Measurements from ENCODE around the gene LAMA1.

LAMA1 gene

DNA sequence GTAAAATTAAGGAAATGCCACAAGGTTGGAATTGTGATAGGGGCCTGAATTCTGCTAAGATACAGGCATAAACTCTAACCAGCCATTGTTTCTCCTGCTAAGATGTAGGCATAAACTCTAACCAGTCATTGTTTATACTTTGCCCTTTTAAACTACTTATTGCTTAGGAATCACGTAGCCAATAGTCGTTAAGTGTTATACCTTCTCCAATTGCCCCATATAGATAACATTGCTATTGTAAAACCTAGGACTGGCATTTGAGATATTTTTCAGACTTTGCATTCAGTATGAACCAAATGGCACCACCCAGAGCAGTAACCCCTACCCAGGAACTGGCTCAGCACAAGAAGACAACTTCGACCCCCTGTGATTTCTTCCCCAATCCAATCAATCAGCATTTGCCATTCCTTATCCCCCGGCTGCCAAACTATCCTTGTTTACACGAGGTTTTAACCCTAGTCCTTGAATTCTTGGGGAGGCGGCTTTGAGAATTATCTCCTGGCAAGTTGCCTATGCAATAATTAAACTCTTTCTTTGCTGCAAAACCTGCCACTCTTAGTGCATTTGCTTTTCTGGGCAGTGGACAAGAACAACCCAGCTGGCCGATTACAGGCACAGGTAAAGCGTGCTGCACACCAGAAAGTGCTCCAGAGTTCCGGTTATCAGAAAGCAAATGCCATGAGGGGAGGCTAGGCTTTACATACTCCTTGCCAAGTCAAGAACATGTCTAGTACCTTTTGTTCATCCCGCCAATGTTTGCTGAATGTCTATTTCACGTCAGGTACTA, 167.6 kb downstream of the LAMA1 start:
- TF ChIP-seq GATA2 (IDR thresholded peaks at IDR 0.05; ENCODE audit: low read depth, low read length), result no peak

DNA sequence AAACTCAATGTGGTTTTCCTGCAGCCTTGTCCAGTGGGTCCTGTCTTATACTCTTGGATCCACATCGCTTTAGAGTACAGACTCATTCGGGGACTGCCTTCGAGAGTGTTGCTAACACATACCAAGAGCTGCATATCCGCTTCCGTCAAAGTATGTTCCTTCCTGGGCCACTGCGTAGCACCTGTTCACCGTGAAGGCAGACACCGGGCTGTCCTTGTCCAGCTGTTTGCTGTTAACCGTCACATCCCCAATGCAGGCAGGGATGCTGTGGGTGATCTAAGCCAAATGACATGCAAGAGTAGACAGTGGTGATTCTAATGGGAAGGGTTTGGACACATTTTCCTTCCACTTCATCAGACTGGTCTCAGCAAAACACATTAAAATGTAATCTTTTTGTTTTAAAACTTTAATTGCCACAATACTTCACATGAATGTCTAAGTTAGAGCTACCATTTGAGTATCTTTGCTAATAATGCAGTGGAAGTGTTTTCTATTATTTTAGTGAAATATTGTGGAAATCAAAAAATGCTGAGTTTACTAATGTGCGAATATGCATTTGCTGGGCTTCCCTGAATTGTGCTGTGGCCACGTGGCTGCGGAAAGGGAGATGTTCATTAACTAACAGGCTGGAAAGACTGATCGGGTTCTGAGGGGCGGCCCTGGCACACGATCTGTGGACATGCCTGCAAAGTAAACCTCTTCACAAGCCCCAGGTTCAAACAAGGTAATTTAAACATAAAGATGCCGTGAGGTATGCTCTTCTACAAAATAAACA, 169.1 kb downstream of the LAMA1 start:
- TF ChIP-seq GATA2 (IDR thresholded peaks at IDR 0.05; ENCODE audit: low read depth, low read length) (no peak), GATA3 (IDR thresholded peaks at IDR 0.05; ENCODE audit: low read depth, low read length) (no peak)

DNA sequence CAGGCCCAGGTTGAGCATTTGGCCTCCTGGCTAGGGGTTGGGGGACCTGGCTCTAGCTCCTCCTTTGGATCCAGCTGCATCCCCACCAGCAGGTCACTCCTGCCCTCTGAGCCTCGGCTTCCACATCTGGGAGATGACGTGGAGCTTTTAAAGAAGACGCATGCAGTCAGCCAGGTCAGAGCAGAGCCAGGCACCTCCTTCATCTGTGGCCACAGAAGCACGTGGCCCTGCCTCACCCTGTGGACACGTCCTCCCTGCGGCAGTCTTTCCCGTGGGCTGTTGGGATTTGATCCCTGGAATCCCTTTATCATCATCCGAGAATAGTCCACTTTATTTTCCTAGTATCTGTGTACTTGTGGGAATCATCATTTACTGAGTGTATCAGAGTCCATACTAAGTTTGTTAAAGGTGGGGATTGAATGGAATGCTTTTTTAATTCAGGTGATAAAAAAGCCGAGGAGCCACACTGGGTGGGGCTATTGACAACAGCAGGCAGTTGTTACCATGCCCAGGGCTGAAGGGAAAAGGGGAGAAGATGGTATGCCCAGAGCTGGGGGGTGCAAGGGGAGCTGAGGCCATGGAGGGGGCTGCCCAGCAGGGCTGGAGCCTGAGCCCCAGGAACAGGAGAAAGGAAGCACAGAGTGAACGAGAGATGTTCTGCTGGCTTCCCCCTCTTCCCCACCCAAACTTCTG, 170.1 kb downstream of the LAMA1 start:
- TF ChIP-seq GATA3 (IDR thresholded peaks at IDR 0.05; ENCODE audit: low read depth, low read length), result no peak
- no peak for TF ChIP-seq GATA2 (IDR thresholded peaks at IDR 0.05; ENCODE audit: low read depth, low read length)

DNA sequence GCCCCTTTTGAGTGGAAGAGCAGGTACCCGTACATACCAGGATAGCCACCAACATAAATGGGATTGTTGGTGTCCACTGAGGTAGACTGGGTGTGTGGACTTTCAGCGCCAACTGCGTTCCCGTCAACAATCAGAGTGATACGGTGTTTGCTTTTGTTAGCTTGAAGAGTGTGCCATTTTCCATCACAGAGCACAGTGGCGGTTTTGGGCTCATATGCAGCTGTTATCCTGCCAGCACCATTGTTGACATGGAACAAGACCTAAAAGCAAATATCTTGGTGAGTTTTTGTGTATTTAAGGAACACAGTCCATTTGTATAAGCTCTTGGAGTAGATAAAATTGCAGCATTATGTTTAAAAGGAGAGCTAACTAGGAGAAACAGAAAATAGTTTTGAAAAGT, 174.5 kb downstream of the LAMA1 start:
- TF ChIP-seq GATA3 (IDR thresholded peaks at IDR 0.05; ENCODE audit: low read depth, low read length) (no peak), GATA2 (IDR thresholded peaks at IDR 0.05; ENCODE audit: low read depth, low read length) (no peak)

DNA sequence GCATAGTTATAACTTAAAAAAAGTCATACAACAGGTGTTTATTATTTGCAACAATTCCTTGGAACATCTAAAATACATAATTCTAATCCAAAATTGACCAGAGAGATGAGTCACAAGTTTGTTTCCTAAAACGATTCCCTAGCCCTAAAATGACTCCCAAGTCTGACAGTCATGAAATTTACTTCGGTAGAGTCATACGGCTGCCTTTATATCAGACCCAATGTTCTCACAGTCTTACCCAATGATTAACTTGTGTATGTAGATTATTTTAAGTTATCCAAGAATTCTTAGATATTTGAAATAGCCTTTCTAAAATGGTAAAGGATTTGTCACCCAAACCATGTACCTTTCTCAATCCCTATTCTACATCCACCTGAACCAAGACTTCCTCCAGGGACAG, 174.9 kb downstream of the LAMA1 start:
- TF ChIP-seq GATA3 (IDR thresholded peaks at IDR 0.05; ENCODE audit: low read depth, low read length) (no peak), GATA2 (IDR thresholded peaks at IDR 0.05; ENCODE audit: low read depth, low read length) (no peak)

DNA sequence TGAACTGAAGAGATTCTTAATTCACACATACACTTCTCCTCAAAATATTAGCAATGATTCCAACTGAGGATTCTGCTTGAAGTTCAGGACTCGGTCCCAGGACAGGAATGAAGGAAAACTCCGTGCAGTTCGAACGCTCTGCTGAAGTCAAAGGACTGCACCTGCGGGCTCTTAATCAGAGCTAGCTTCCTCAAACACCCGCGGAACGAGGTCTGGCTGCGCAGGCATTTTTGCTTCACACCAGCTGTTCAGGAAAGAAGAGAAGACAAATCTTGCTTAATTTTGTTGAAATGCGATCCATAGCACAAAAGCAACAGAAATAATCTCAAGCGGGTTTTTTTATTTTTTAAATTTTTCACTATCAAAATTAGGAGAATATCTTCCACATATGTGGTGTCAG, 175.6 kb downstream of the LAMA1 start:
- TF ChIP-seq GATA3 (IDR thresholded peaks at IDR 0.05; ENCODE audit: low read depth, low read length), result no peak
- TF ChIP-seq GATA2 (IDR thresholded peaks at IDR 0.05; ENCODE audit: low read depth, low read length), result no peak

- TF ChIP-seq GATA2 (IDR thresholded peaks at IDR 0.05; ENCODE audit: low read depth, low read length) (no peak), GATA3 (IDR thresholded peaks at IDR 0.05; ENCODE audit: low read depth, low read length) (no peak)
These were observed 177.1 kb downstream of the LAMA1 start for GRCh38 chr18:6940451-6940850.

GRCh38 chr18:6939972-6940371, 177.6 kb downstream of the LAMA1 start:
- TF ChIP-seq GATA2 (IDR thresholded peaks at IDR 0.05; ENCODE audit: low read depth, low read length), result no peak
- no peak for TF ChIP-seq GATA3 (IDR thresholded peaks at IDR 0.05; ENCODE audit: low read depth, low read length)

GRCh38 chr18:6938003-6938402, 179.6 kb downstream of the LAMA1 start:
- TF ChIP-seq GATA3 (IDR thresholded peaks at IDR 0.05; ENCODE audit: low read depth, low read length), result no peak
- no peak for TF ChIP-seq GATA2 (IDR thresholded peaks at IDR 0.05; ENCODE audit: low read depth, low read length)

DNA sequence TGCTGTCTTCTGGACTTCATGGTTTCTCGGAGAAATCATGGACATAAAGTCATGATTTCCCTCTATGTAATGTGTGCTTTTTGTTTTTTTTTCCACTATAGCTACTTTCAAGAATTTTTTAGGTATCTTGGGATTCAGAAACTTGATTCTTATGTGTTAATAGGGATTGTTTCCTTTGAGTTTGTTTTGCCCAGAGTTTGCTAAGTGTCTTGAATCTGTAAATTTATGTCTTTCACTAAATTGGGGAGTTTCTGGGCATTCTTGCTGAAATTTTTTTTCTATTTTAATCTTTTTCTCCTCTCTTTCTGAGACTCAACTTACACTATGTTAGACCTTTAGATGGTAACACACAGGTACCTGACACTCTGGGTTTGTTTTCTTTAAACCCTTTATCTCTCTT, 182.7 kb downstream of the LAMA1 start:
- TF ChIP-seq GATA3 (IDR thresholded peaks at IDR 0.05; ENCODE audit: low read depth, low read length) (no peak), GATA2 (IDR thresholded peaks at IDR 0.05; ENCODE audit: low read depth, low read length) (no peak)

GRCh38 chr18:6929370-6930102, 188.1 kb downstream of the LAMA1 start:
- TF ChIP-seq GATA2 (IDR thresholded peaks at IDR 0.05; ENCODE audit: low read depth, low read length) (no peak), GATA3 (IDR thresholded peaks at IDR 0.05; ENCODE audit: low read depth, low read length) (no peak)

DNA sequence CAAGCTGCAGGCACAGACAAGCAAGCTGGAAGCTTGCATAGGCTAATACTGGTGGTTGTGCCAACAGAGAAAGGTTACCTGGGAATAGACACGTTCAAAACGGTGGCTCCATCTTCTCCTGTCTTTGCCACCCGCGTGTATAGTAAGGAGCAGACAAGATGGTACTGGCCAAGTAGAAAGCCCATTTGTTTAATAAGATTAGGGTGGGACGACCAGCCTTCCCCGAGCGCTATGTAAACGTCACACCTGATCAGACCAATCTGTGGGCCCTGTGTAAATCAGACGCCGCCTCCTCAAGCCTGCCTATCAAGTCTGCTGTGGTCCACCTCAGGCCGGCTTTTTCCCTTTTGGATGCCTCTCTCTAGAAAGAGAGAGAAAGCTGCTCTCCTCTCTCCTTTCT, 189.2 kb downstream of the LAMA1 start:
- TF ChIP-seq GATA2 (IDR thresholded peaks at IDR 0.05; ENCODE audit: low read depth, low read length), result no peak
- TF ChIP-seq GATA3 (IDR thresholded peaks at IDR 0.05; ENCODE audit: low read depth, low read length), result no peak

GRCh38 chr18:6927153-6927552, 190.4 kb downstream of the LAMA1 start:
- TF ChIP-seq GATA2 (IDR thresholded peaks at IDR 0.05; ENCODE audit: low read depth, low read length) (no peak), GATA3 (IDR thresholded peaks at IDR 0.05; ENCODE audit: low read depth, low read length) (no peak)

DNA sequence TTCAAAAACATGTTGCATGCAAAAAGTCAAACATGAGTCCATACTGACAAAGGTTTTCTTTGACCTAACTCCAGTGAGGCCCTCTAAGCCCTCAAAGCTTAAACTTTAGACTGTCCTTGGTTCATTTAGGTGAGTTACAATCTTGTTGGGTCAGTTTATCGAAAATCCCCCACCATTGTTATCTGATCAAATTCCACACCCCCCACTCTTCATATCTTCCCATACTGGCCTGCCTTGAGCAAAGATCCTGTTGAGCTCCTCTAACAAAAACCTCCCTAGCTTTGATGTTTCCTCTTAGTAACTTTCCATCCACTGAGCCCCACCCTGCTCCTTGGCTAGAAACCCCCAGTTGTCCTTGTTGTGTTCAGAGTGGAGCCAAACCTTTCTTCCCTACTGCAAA, 194.4 kb downstream of the LAMA1 start:
- TF ChIP-seq GATA2 (IDR thresholded peaks at IDR 0.05; ENCODE audit: low read depth, low read length), result no peak
- no peak for TF ChIP-seq GATA3 (IDR thresholded peaks at IDR 0.05; ENCODE audit: low read depth, low read length)

Measured in SH-SY5Y (cell line).